Right cardiac atrium (tissue), 5 donors: ENCODE results near the gene CR1L. TPM values are rescaled to one million over a fixed set of nuclear protein-coding genes. Genes with fewer than 3 reads are reported as not detected.
A peak's percentile ranks its signal among the peaks of the same experiment; 100 is the strongest.
"Not testable (repeated sequence)": the region's sequence is repeated elsewhere in the genome, so short reads cannot be mapped to it uniquely, and the experiment has no call there.

ENCODE experiments used
- ATAC-seq, 2 donors: fragments of 200-7000 bp; cut with Tn5 transposase; one replicate each; pipeline versions ENCODE4 v1.8.0 to v1.9.1; 2020; ENCODE audit warnings: moderate library complexity in 2 of 2, mild to moderate bottlenecking in 1 of 2
- DNase-seq, 3 donors: peaks; one replicate each; pipeline ENCODE4 v3.0.0-alpha.2; 2020
- H3K27ac ChIP-seq: one replicate; pipeline ENCODE4 v1.5.1; 2013; ENCODE audit warnings: mild to moderate bottlenecking, low read length, control low read depth, moderate library complexity
- H3K27me3 ChIP-seq: one replicate; pipeline ENCODE4 v1.6.1; 2013; ENCODE audit not compliant: control insufficient read depth, insufficient read depth
- H3K4me1 ChIP-seq: one replicate; pipeline ENCODE4 v1.6.1; 2013; ENCODE audit warnings: low read length; ENCODE audit not compliant: control insufficient read depth, insufficient read depth
- H3K4me3 ChIP-seq: one replicate; pipeline ENCODE4 v1.5.1; 2013; ENCODE audit warnings: low read length, control low read depth
- H3K9me3 ChIP-seq: one replicate; pipeline ENCODE4 v1.6.1; 2013; ENCODE audit warnings: low read length; ENCODE audit not compliant: control insufficient read depth
- WGBS: extraction: QIAGEN DNeasy Blood & Tissue Kit; methylation state at CpG from one replicate; pipeline ENCODE4 v1.1.7; 2013; 5-methylcytosine and 5-hydroxymethylcytosine counted together
- intact Hi-C, 4 donors: fragments of 100-400 bp; cut with DNase I; formaldehyde crosslinking; loops; one replicate each; pipeline versions ENCODE4 v1.11.0 to v1.14.0; 2022 to 2023
- polyA plus RNA-seq: library from polyadenylated mRNA; stranded (reverse); fragments of 200-250 nt; gene quantifications from one replicate; pipeline ENCODE4 v1.2.3, GENCODE V29; 2013
- total RNA-seq, 4 donors: library from RNA; stranded (reverse); fragmentation: NEBNext Ultra II Directional; extraction: Animal tissue kit (Norgen Biotek cat#: 25700); gene quantifications; one replicate each; pipeline ENCODE4 v1.2.1, GENCODE V29; 2021
- donor health status: healthy with polysubstance abuse.
- donor health status: DM: no; HTN: yes; CAD: no.
- donor health status: DM: no; HTN: no; CAD: no.
- donor health status: DM: no; HTN: yes; CAD: no; lungs with severe emphysema.
- donor health status: DM: yes; HTN: yes; CAD: no.

CR1L gene
- total and polyA plus RNA-seq, 5 donors = not detected

DNA sequence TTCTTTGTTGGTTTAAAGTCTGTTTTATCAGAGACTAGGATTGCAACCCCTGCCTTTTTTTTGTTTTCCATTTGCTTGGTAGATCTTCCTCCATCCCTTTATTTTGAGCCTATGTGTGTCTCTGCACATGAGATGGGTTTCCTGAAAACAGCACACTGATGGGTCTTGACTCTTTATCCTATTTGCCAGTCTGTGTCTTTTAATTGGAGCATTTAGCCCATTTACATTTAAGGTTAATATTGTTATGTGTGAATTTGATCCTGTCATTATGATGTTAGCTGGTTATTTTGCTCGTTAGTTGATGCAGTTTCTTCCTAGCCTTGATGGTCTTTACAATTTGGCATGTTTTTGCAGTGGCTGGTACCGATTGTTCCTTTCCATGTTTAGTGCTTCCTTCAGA lies 16.5 kb downstream of the CR1L start:
- H3K4me3 ChIP-seq, ATAC-seq, H3K27me3 ChIP-seq, DNase-seq, H3K4me1 ChIP-seq, H3K27ac ChIP-seq, H3K9me3 ChIP-seq, intact Hi-C loops: not testable (repeated sequence)
- 94% methylated on average over 1 of the region's 2 CpGs for WGBS

DNA sequence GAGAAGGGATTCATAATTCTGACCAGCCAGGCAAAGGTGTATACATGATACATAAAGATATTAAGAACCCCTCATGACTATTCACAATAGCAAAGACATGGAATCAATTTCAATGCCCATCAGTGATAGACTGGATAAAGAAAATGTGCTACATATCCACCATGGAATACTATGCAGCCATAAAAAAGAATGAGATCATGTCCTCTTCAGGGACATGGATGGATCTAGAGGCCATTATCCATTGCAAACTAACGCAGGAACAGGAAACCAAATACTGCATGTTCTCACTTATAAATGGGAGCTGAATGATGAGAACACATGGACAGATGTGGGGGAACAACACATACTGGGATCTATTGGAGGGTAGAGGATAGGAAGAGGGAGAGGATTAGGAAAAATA lies 21.4 kb downstream of the CR1L start:
- no peaks in the 10 kb centered on the region for H3K4me1 ChIP-seq
- H3K9me3 ChIP-seq = peaks cover 3% of the 10 kb centered on the region
- H3K27ac ChIP-seq = no peak overlapping the region
- no peak overlapping the region for H3K4me3 ChIP-seq
- DNase-seq (no peak), ATAC-seq (no peak)
- intact Hi-C loops = no loop called here
- 87% methylated on average over 1 of the region's 1 CpG for WGBS
- peaks cover 5% of the 10 kb centered on the region for H3K27me3 ChIP-seq

- DNase-seq (peak in 1 of 3 donors; percentile 33), ATAC-seq (no peak)
- Histone ChIP-seq H3K27ac (no peak overlapping the region), H3K4me3 (no peak overlapping the region), H3K27me3 (peaks cover 5% of the 10 kb centered on the region), H3K4me1 (no peaks in the 10 kb centered on the region), H3K9me3 (peaks cover 3% of the 10 kb centered on the region)
- 6% methylated on average over 44 of the region's 44 CpGs for WGBS
- intact Hi-C loops = no loop called here
Measured at GRCh38 chr1:207669528-207670009, 24.6 kb downstream of the CR1L start.

DNA sequence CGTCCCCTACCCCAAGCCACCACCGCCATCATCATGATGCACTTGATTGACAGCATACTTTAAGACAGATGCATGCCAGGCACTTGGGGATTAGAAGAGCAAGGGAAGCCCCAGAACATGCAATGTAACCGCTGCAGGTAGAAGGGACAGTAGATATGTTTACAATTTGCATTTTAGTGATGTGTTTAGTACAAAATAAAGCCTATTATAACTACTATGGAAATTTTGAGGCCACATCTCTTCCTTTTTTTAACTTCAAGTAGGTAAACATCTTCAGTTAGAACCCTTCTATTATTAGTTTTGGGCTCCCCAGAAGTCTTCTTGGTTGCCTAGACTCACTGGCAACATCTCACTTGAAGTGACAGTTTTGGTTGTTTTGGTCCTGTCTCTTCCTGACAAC lies 25.3 kb downstream of the CR1L start:
- Histone ChIP-seq H3K4me1 (no peaks in the 10 kb centered on the region), H3K9me3 (peaks cover 3% of the 10 kb centered on the region), H3K27me3 (peaks cover 5% of the 10 kb centered on the region), H3K27ac (no peak overlapping the region), H3K4me3 (no peak overlapping the region)
- intact Hi-C loops = no loop called here
- no peak for ATAC-seq
- 72% methylated on average over 3 of the region's 3 CpGs for WGBS
- no peak for DNase-seq

DNA sequence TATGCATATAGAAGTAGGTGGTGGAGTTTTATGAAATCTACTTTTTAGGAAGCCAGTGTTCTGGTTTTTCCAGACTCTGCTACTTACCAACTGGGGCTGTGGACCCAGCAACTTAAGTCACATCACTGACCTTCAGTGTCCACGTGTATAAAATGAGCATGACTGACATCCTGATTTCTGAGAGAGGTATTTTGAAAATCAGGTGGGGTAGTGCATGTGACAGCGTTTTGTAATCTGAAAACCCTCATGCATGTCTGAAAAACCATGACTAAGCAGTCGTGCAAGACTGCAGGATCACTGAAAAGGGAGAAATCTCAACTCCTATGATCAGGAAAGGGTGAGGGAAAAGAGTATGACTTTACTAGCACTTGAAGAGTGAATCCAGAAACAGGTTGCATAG lies 26.1 kb downstream of the CR1L start:
- intact Hi-C loops = no loop called here
- 47% methylated on average over 3 of the region's 3 CpGs for WGBS

GRCh38 chr1:207672522-207673130 lies 27.7 kb downstream of the CR1L start:
- no peak overlapping the region for H3K4me3 ChIP-seq
- DNase-seq (no peak), ATAC-seq (no peak)
- H3K27ac ChIP-seq = no peak overlapping the region
- H3K27me3 ChIP-seq = peaks cover 5% of the 10 kb centered on the region
- H3K9me3 ChIP-seq = no peaks in the 10 kb centered on the region
- intact Hi-C loops = no loop called here
- WGBS = 26% methylated on average over 5 of the region's 5 CpGs
- no peaks in the 10 kb centered on the region for H3K4me1 ChIP-seq

More for the DNA sequence above, 26.1 kb downstream of the CR1L start:
- Histone ChIP-seq H3K27me3 (peaks cover 5% of the 10 kb centered on the region), H3K4me3 (no peak overlapping the region), H3K4me1 (no peaks in the 10 kb centered on the region), H3K27ac (no peak overlapping the region), H3K9me3 (no peaks in the 10 kb centered on the region)
- ATAC-seq (no peak), DNase-seq (no peak)

GRCh38 chr1:207673399-207673798 lies 28.5 kb downstream of the CR1L start:
- H3K4me1 ChIP-seq = no peaks in the 10 kb centered on the region
- ATAC-seq = no peak
- 66% methylated on average over 6 of the region's 6 CpGs for WGBS
- H3K4me3 ChIP-seq = no peak overlapping the region
- DNase-seq = no peak
- H3K27ac ChIP-seq = no peak overlapping the region
- no peaks in the 10 kb centered on the region for H3K9me3 ChIP-seq
- intact Hi-C loops = no loop called here
- H3K27me3 ChIP-seq = peaks cover 5% of the 10 kb centered on the region

DNA sequence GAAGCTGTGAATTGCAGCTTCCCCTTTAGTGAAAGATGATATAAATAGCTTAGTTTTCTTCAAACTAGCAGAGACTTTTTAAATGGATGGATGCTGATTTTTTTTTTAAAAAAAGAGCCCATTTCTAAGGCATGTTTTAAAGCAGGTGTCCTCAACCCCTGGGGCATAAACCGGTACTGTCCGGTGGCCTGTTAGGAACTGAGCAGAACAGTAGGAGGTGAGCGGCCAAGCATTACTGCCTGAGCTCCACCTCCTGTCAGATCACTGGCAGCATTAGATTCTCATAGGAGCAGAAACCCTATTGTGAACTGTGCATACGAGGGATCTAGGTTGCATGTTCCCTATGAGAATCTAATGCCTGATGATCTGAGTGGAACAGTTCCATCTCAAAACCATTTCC lies 31.2 kb downstream of the CR1L start:
- H3K9me3 ChIP-seq = no peaks in the 10 kb centered on the region

GRCh38 chr1:207680590-207681388 lies 35.9 kb downstream of the CR1L start:
- H3K27me3 ChIP-seq, DNase-seq, ATAC-seq, H3K27ac ChIP-seq, H3K4me3 ChIP-seq, H3K9me3 ChIP-seq, intact Hi-C loops, H3K4me1 ChIP-seq: not testable (repeated sequence)
- WGBS = 56% methylated on average over 6 of the region's 6 CpGs

More for the DNA sequence above, 31.2 kb downstream of the CR1L start:
- Histone ChIP-seq H3K27me3 (peaks cover under 1% of the 10 kb centered on the region), H3K27ac (no peak overlapping the region), H3K4me3 (no peak overlapping the region), H3K4me1 (no peaks in the 10 kb centered on the region)
- DNase-seq = no peak
- intact Hi-C loops = no loop called here
- WGBS = 87% methylated on average over 4 of the region's 4 CpGs
- no peak for ATAC-seq

GRCh38 chr1:207682872-207683434 lies 38.0 kb downstream of the CR1L start:
- H3K9me3 ChIP-seq, H3K27ac ChIP-seq, H3K27me3 ChIP-seq, H3K4me1 ChIP-seq, intact Hi-C loops, ATAC-seq, DNase-seq, H3K4me3 ChIP-seq: not testable (repeated sequence)
- 91% methylated on average over 6 of the region's 6 CpGs for WGBS

DNA sequence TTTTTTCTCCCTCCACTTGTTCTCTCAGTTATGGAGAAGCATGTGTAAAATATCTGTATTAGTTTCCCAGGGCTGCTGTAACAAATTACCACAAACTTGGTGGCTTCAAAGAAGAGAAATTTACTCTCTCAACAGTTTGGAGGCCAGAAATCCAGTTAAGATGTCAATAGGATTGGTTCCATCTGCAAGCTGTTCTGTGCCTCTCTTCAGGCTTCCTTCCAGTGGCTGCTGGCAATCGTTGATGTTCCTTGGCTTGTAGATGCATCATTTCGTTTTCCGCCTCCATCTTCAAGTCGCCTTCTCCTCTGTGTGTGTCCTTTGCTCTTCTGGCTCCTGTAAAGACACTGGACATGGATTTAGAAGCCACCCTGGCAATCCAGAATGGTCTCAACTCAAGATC lies 45.6 kb downstream of the CR1L start:
- ATAC-seq, H3K4me1 ChIP-seq, H3K9me3 ChIP-seq, DNase-seq, intact Hi-C loops, H3K27me3 ChIP-seq, H3K27ac ChIP-seq, H3K4me3 ChIP-seq: not testable (repeated sequence)
- 73% methylated on average over 4 of the region's 4 CpGs for WGBS
